Measurements from ENCODE around the gene GAL. TPM values are rescaled to one million over a fixed set of nuclear protein-coding genes. Genes with fewer than 3 reads are reported as not detected.
"Not testable (repeated sequence)": the region's sequence is repeated elsewhere in the genome, so short reads cannot be mapped to it uniquely, and the experiment has no call there.

The GAL gene
- total RNA-seq (2014; rRNA removed; shearing (Covaris generic)), result 192 and 226 TPM in 2 replicates

GRCh38 chr11:68684385-68685356 lies at the start of gene GAL:
GAL (plus strand) TSS chr11:68684544; CDS start chr11:68684924, 380 bp downstream.
- H3K4me3 ChIP-seq (ENCODE audit: insufficient read depth, low read depth, low read length), result peak within 1 kb of the TSS; percentile 82
- DNase-seq, result peak; percentile 87
- peaks cover 30% of the 10 kb centered on the region for H3K36me3 ChIP-seq (replicated peaks; ENCODE audit: control insufficient read depth, insufficient read depth, low read length)
- H3K27me3 ChIP-seq (ENCODE audit: control insufficient read depth, insufficient read depth, low read length), result peaks cover 22% of the 10 kb centered on the region

DNA sequence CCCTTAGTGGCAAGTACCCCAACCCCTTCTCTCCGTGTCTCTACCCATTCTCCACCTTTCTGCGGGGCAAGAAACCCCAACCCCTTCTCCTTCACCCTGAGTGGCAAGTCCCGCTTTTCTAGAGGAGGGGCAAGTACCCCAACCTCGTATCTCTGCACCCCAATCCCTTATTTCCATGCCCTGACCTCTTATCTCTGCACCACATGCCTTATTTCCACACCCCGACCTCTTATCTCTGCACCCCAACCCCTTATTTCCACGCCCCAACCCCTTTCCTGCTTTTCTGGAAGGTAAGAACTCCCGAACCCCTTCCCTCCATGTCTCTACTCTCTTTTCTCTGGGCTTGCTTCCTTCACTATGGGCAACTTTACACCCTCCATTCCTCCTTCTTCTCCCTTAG lies 49.7 kb upstream of the GAL start:
- DNase-seq; H3K36me3 ChIP-seq (replicated peaks; ENCODE audit: control insufficient read depth, insufficient read depth, low read length); H3K27me3 ChIP-seq (ENCODE audit: control insufficient read depth, insufficient read depth, low read length): not testable (repeated sequence)
- H3K4me3 ChIP-seq (ENCODE audit: insufficient read depth, low read depth, low read length), result peak overlapping the region; percentile 2; the same call in 1 of the 2 replicates

- H3K36me3 ChIP-seq (replicated peaks; ENCODE audit: control insufficient read depth, insufficient read depth, low read length); H3K27me3 ChIP-seq (ENCODE audit: control insufficient read depth, insufficient read depth, low read length); DNase-seq: not testable (repeated sequence)
- H3K4me3 ChIP-seq (ENCODE audit: insufficient read depth, low read depth, low read length), result peak overlapping the region; percentile 2; the same call in 1 of the 2 replicates
These were observed 49.2 kb upstream of the GAL start for GRCh38 chr11:68635172-68635571.

DNA sequence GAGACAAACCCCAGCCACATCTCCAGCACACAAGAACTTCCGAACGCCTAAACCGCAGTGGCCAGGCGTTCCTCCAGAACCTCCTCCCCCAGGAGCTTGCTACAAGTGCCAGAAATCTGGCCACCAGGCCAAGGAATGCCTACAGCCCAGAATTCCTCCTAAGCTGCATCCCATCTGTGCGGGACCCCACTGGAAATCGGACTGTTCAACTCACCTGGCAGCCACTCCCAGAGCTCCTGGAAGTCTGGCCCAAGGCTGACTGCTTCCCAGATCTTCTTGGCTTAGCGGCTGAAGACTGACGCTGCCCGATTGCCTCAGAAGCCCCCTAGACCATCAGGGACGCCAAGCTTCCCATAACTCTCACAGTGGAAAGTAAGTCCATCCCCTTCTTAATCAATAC lies 48.5 kb upstream of the GAL start:
- peak overlapping the region; percentile 12; the same call in 1 of the 2 replicates for H3K4me3 ChIP-seq (ENCODE audit: insufficient read depth, low read depth, low read length)
- not testable (repeated sequence) for H3K36me3 ChIP-seq (replicated peaks; ENCODE audit: control insufficient read depth, insufficient read depth, low read length); DNase-seq; H3K27me3 ChIP-seq (ENCODE audit: control insufficient read depth, insufficient read depth, low read length)

DNA sequence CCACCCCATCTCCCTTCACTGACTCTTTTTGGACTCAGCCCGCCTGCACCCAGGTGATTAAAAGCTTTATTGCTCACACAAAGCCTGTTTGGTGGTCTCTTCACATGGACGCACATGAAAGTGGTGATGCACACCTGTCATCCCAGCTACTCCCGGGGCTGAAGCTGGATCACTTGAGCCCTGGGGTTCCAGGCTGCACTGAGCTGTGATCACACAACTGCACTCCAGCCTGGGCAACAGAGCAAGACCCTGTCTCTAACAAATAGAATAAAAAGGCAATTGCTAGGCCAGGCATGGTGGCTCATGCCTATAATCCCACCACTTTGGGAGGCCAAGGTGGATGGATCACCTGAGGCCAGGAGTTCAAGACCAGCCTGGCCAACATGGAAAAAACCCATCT lies 45.0 kb upstream of the GAL start:
- H3K4me3 ChIP-seq (ENCODE audit: insufficient read depth, low read depth, low read length); DNase-seq; H3K27me3 ChIP-seq (ENCODE audit: control insufficient read depth, insufficient read depth, low read length); H3K36me3 ChIP-seq (replicated peaks; ENCODE audit: control insufficient read depth, insufficient read depth, low read length): not testable (repeated sequence)

DNA sequence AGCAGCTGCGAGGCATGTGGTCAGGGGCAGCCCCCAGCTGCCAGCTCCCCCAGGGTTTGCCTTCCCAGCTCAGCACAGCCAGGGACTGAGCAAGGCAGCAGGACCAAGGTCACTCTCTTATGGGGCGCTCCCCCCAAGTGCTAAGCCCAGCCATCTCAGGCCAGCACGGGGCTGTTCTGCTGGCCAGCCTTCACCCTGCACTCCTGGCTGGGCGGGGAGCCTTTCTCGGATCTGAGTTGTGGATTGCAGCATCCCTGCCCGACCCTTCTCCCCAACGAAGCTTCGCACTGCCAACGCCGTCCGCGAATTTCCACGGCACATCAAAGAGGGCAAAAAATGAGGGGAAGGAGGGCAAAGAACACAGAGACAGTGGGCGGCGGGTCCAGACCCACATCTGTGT lies 42.5 kb upstream of the GAL start:
- Histone ChIP-seq H3K27me3 (ENCODE audit: control insufficient read depth, insufficient read depth, low read length) (no peaks in the 10 kb centered on the region), H3K36me3 (replicated peaks; ENCODE audit: control insufficient read depth, insufficient read depth, low read length) (no peaks in the 10 kb centered on the region), H3K4me3 (ENCODE audit: insufficient read depth, low read depth, low read length) (no peak overlapping the region)
- DNase-seq, result peak; percentile 40

- Histone ChIP-seq H3K27me3 (ENCODE audit: control insufficient read depth, insufficient read depth, low read length) (no peaks in the 10 kb centered on the region), H3K4me3 (ENCODE audit: insufficient read depth, low read depth, low read length) (no peak overlapping the region), H3K36me3 (replicated peaks; ENCODE audit: control insufficient read depth, insufficient read depth, low read length) (no peaks in the 10 kb centered on the region)
- DNase-seq, result peak; percentile 30
These were observed 40.8 kb upstream of the GAL start for GRCh38 chr11:68643585-68643984.

DNA sequence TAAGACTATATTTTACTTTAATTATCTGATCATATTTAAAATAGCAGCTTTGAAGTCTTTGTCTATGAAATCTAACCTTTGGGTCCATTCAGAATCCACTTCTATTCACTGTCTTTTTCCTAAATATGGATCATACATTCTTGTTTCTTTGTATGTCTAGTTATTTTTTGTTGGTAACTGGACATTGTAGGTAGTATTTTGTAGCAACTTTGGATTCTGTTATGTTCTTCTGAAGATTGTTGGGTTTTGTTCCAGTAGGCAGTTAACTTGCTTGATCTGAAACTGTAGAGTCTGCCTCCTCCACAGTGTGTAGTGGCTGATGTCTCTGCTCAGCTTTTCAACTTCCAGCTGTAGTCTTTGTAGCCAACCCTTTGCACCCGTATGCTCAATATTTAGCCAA lies 37.5 kb upstream of the GAL start:
- Histone ChIP-seq H3K4me3 (ENCODE audit: insufficient read depth, low read depth, low read length) (no peak overlapping the region), H3K27me3 (ENCODE audit: control insufficient read depth, insufficient read depth, low read length) (no peaks in the 10 kb centered on the region), H3K36me3 (replicated peaks; ENCODE audit: control insufficient read depth, insufficient read depth, low read length) (no peaks in the 10 kb centered on the region)
- DNase-seq, result peak; percentile 8

GRCh38 chr11:68649851-68650555 lies 34.3 kb upstream of the GAL start:
- Histone ChIP-seq H3K4me3 (ENCODE audit: insufficient read depth, low read depth, low read length) (no peak overlapping the region), H3K36me3 (replicated peaks; ENCODE audit: control insufficient read depth, insufficient read depth, low read length) (no peaks in the 10 kb centered on the region), H3K27me3 (ENCODE audit: control insufficient read depth, insufficient read depth, low read length) (no peaks in the 10 kb centered on the region)
- peak; percentile 60 for DNase-seq

DNA sequence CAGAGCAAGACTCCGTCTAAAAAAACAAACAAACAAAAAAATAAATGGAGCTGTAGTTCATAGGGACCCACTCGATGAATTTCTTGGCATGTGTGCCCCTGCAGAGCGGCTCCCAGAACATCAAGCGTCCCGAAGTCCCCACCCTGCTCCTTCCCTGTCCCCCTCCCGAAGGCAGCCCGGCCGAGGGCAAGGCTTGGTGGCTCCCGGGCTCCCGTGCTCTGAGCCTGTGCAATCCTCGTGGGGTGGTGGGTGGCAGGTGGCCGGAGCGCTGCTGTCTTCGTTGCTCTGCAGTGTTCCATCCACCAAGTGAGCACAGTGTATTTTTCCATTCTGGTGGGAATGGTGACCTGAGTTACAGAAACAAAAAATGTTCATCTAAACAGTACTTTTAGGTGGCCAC lies 33.5 kb upstream of the GAL start:
- Histone ChIP-seq H3K27me3 (ENCODE audit: control insufficient read depth, insufficient read depth, low read length) (no peaks in the 10 kb centered on the region), H3K4me3 (ENCODE audit: insufficient read depth, low read depth, low read length) (no peak overlapping the region), H3K36me3 (replicated peaks; ENCODE audit: control insufficient read depth, insufficient read depth, low read length) (no peaks in the 10 kb centered on the region)
- no peak for DNase-seq

GRCh38 chr11:68651208-68651984 lies 32.9 kb upstream of the GAL start:
- DNase-seq, result peak; percentile 68
- H3K27me3 ChIP-seq (ENCODE audit: control insufficient read depth, insufficient read depth, low read length), result no peaks in the 10 kb centered on the region

DNA sequence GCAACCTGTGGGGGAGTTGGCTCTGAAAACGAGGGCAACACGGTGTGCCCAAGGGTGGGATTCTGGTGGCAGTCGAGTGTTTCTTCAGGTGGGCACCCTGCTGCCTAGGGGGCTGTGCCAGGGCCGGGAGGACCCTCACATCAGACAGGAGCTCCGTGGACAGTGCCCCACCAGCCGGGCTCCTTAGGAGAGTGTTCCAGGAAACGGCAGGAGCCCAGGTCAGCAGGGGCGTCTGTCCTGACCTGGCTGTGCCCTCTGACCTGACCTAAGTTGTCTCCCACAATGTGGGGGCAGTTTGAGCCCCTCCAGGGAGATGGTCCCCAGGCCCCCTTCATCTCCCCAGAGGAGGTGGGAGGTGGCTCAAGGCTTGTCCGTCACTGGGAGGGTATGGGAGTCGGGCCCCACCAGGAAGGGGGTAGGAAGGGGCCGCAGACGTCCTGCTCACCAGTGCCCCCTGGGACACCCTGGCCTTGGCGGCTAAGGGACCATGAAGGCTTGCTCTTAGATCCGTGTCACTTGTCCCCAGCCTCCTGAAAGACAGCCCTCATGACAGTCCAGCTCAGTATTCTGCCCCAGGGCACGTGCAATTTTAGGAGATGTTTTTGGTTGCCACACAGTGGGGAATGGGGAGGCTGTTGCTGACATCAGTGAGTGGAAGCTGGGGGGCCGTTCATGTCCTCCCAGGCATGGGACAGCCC lies 32.2 kb upstream of the GAL start:
- Histone ChIP-seq H3K27me3 (ENCODE audit: control insufficient read depth, insufficient read depth, low read length) (no peaks in the 10 kb centered on the region), H3K36me3 (replicated peaks; ENCODE audit: control insufficient read depth, insufficient read depth, low read length) (no peaks in the 10 kb centered on the region), H3K4me3 (ENCODE audit: insufficient read depth, low read depth, low read length) (no peak overlapping the region)
- peak; percentile 66 for DNase-seq

More at GRCh38 chr11:68651208-68651984, 32.9 kb upstream of the GAL start:
- no peaks in the 10 kb centered on the region for H3K36me3 ChIP-seq (replicated peaks; ENCODE audit: control insufficient read depth, insufficient read depth, low read length)
- no peak overlapping the region for H3K4me3 ChIP-seq (ENCODE audit: insufficient read depth, low read depth, low read length)

DNA sequence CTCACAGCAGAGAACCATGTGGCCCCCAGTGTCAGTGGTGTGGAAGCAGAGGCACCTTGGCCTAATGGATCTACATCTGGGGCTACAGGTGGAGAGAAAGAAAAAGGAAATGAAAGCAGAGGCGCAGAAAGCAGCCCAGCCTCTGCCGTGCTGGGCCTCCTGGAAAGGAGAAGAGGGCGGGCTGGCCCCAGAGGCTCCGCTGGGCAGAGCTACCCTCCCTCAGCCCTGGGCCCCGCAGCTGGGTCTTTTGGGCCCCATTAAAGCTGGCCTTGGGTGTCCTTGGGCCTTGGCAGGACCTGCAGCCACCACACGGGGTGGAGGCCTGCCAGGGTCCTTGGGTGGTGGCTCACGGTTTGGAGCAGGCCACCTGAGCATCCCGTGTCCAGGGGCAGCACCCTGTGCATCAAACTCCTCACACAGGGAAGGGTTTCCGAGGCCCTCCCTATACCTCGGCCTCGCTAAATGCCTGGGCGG lies 31.6 kb upstream of the GAL start:
- H3K4me3 ChIP-seq (ENCODE audit: insufficient read depth, low read depth, low read length), result no peak overlapping the region
- no peaks in the 10 kb centered on the region for H3K27me3 ChIP-seq (ENCODE audit: control insufficient read depth, insufficient read depth, low read length)
- no peaks in the 10 kb centered on the region for H3K36me3 ChIP-seq (replicated peaks; ENCODE audit: control insufficient read depth, insufficient read depth, low read length)
- DNase-seq, result no peak
